Suprapubic skin (tissue), 4 donors: ENCODE results near the gene RNF5.

ENCODE experiments used
- CTCF ChIP-seq, 2 donors: fragments of 200-600 bp in 1 of 2; fragments of 450-650 bp in 1 of 2; sonication (generic) in 1 of 2; IDR thresholded peaks; one replicate each; pipeline ENCODE4 v1.5.1; 2016 to 2019; ENCODE audit warnings: antibody characterized with exemption in 2 of 2, mild to moderate bottlenecking in 1 of 2, moderate library complexity in 1 of 2
- POLR2A ChIP-seq, 2 donors: fragments of 450-650 bp; IDR thresholded peaks; one replicate each; pipeline ENCODE4 v1.6.1; 2017; ENCODE audit warnings: antibody characterized with exemption in 2 of 2, mild to moderate bottlenecking in 2 of 2, moderate library complexity in 2 of 2
- POLR2AphosphoS5 ChIP-seq, 3 donors: sonication (generic); formaldehyde crosslinking; IDR thresholded peaks; one replicate each; pipeline ENCODE4 v1.6.1; 2017; ENCODE audit warnings: antibody characterized with exemption in 3 of 3

GRCh38 chr6:32181148-32181702 lies 3.0 kb downstream of the RNF5 start:
- TF ChIP-seq CTCF (IDR thresholded peaks at IDR 0.05) (no peak), POLR2AphosphoS5 (IDR thresholded peaks at IDR 0.05) (no peak), POLR2A (IDR thresholded peaks at IDR 0.05) (no peak)
